Activated CD4-positive, alpha-beta T cell treated with anti-CD3 and anti-CD28 coated beads, Interleukin-2, Interleukin-4, amounts not matched to agents 100 ng/mL and 50 ng/mL, durations not matched to agents 16 hours and 8 hours (primary cell): Measurements from ENCODE around the gene APBB2.
A peak's percentile ranks its signal among the peaks of the same experiment; 100 is the strongest.

ENCODE experiments used
- DNase-seq: peaks from one replicate; pipeline ENCODE4 v3.0.0-alpha.2; 2020; ENCODE audit warnings: low spot score

Gene APBB2

GRCh38 chr4:40856277-40856839 lies 358.0 kb downstream of the APBB2 start:
- no peak for DNase-seq

GRCh38 chr4:40850496-40850895 lies 363.8 kb downstream of the APBB2 start:
- DNase-seq, result no peak

GRCh38 chr4:40848940-40849339 lies 365.4 kb downstream of the APBB2 start:
- DNase-seq, result no peak

DNA sequence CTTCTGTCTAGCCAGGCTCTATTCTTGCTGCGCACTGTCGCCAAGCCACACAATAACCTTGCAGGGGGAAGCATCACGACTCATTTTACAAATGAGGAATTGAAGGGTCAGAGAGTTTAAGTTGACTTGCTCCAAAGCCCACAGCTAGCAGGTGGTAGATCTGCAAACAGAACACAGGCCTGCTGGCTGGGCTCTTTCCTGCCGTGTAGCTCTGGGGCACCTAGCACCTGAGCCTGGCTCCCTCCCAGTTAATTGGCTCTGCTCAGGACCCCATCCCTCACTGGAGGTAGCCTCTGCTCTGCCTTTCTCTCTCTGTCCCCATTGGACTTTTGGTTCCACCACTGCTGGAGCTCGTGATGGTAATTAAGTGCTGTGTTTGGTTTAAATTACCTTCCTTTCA lies 366.1 kb downstream of the APBB2 start:
- DNase-seq, result no peak

DNA sequence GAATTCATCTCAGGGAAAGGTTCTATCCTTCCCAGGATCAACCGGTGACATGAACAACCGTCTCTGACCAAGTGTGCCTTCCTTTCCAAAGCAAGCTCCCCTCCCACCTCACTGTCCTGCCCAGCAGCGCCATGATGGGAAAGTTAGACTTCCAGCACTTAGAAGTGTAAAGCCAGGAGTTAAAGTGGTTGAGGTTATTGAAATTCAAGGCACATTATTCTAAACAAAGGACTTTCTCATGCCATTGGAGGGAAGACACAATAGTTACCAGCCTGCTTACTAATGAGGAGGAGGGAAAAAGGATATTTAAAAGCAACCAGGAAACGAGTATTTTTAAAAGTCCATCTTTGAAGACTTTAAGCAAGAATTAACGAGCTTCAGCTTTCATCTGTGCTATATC lies 367.8 kb downstream of the APBB2 start:
- no peak for DNase-seq

GRCh38 chr4:40845154-40845835 lies 369.0 kb downstream of the APBB2 start:
- DNase-seq, result no peak

DNA sequence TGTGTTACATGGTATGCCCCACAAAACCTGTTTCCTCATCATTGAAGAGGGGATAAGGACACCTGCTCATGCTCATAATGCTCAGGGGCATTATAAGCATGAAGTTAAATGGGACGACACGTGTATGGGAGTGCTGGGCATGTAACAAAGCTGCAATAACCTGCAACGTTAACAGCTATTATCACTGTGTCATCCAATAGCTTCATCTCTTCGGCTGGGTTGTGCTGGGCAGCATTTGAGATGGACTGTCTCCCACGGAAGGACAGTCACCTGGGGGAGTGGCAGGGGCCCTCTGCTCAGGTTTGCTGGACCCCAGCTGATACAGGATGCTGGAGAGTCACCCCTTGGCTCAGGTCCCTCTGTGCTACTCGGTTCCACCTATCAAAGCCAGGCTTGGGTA lies 370.1 kb downstream of the APBB2 start:
- no peak for DNase-seq

DNA sequence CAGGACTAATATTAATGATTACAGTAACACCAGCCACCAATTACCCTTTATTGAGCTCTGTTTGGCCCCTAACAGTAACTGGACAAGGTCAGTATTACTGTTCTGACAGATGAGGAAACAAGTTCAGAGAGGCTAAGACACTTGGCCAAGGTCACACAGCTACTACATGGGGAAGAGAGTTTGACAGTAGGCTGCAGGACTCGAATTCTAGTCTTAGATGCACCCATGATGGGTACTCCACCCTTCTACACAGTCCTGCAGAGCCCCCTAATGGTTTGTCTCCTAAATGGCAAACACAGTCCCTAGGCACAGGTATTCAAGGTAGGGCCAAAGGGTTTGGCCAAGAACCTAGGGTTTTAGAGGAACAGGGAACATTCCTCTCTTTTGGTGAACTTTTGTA lies 370.6 kb downstream of the APBB2 start:
- peak; percentile 58 for DNase-seq

GRCh38 chr4:40842725-40843423 lies 371.5 kb downstream of the APBB2 start:
- DNase-seq, result no peak

GRCh38 chr4:40842318-40842717 lies 372.0 kb downstream of the APBB2 start:
- no peak for DNase-seq

- peak; percentile 77 for DNase-seq
These were observed 373.3 kb downstream of the APBB2 start for GRCh38 chr4:40840985-40841571.

GRCh38 chr4:40840255-40840984 lies 373.9 kb downstream of the APBB2 start:
- DNase-seq, result no peak

- no peak for DNase-seq
These were observed 375.6 kb downstream of the APBB2 start for GRCh38 chr4:40838742-40839141.

DNA sequence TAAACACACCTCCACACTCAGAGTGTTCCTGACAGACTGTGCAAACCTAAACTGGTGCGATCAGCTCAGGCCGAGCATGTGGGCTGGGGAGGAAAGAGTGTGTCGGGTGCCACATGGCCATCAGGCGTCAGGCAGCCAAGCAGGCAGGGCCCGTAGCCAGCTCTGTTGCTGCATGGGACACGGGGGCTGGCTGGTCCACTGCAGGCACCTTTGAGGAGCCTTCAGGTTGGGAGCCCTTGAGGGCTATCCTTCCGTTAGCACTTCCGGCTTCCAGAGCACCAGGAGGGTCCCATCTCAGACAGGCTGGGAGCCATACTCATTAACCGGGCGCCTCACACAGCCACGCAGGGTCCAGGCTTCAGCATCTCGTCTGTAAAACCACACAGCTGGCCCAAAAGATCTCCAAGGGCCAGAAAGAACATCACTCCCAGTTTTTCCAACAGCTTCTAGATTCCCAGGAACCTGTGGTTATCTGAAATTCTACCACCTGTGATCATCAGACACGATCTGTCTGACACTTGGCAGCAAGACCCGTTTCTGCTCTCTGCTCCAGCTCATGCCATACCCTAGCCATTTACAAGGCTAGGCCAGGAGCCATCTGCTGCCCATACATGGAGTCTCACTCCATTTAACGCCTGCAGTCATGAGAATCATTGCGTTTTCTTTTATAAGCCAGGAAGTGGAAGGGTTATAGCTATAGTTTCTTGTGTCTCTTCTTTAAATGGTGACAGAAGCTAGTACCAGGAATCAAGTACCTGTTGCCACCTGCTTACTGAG lies 377.1 kb downstream of the APBB2 start:
- no peak for DNase-seq

DNA sequence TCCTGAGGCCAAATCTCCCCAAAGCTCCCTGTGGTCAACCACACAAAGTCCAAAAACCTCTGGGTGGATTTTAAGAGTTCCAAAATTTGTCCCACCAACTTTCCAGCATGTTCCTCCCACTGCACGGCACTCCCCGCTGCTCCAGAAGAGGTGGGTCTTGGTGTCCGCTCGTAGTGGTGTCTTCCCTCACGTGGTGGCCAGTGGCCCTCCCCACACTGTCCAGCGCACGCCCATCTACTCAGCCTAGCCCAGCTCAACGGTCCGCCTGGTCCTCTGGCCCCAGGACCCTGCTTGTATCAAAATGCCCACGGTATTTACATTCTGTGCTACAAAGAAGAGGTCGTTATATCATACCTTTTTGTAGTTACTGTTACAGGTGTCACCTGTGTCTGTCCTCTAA lies 381.1 kb downstream of the APBB2 start:
- no peak for DNase-seq

DNA sequence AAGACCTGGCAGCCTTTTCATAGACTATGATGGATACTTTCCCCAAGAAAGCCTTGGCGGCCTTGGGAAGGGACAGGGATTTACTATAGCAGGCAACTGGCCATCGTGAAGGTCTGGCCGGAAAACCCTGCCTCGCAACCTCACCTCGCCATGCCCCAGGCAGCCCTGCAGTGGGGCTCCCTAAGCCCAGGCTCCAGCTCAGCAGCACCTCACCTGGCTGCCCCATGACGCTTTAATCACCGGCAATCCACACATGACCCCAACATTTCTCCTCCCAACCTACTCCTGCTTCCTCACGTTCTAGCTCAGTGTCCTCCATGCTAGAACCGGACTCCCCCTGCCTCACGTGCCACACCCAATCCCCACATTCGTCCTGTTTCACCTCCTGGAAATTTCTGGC lies 382.2 kb downstream of the APBB2 start:
- no peak for DNase-seq

- no peak for DNase-seq
These were observed 383.0 kb downstream of the APBB2 start for GRCh38 chr4:40831146-40831907.

- no peak for DNase-seq
These were observed 384.8 kb downstream of the APBB2 start for GRCh38 chr4:40829586-40829985.

DNA sequence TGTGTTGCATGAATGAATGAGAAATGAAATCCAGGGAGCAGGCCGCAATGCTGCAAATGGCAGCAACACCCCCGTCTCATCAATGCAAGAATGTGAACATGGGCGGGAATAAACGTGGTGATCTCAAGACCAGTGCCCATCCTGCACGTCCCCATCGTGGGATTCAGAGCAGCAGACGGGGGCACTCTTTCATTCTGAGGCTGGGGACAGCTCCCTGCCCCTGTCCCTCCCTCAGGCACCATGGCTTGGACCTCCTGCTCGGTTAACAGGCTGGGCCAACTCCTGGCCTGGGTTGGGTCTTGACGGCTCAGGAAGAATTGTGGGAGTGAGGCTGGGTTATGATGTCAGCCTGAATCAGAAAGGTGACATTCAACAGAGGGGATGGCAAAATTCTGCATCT lies 385.7 kb downstream of the APBB2 start:
- DNase-seq, result no peak

DNA sequence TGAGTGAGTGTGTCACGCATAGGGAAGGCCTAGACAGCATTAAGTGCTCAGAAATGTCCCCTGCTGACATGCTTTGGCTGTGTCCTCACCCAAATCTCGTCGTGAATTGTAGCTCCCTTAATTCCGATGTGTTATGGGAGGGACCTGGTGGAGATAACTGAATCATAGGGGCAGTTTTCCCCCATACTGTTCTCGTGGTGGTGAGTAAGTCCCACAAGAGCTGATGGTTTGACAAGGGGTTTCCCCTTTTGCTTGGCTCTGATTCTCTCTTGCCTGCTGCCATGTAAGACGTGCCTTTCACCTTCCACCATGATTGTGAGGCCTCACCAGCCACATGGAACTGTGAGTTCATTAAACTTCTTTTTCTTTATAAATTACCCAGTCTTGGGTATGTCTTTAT lies 386.6 kb downstream of the APBB2 start:
- DNase-seq, result no peak

GRCh38 chr4:40826821-40827220 lies 387.5 kb downstream of the APBB2 start:
- no peak for DNase-seq
